HepG2 (cell line): ENCODE results near the gene CCNYL1. TPM values are rescaled to one million over a fixed set of nuclear protein-coding genes. Genes with fewer than 3 reads are reported as not detected.

Source experiments
- ATAC-seq: fragments of 200-7000 bp; cut with Tn5 transposase; 3 replicates; pipeline ENCODE4 v1.9.1; 2020; ENCODE audit warnings: mild to moderate bottlenecking, moderate library complexity
- BruUV-seq: library from RNA; stranded (reverse); fragments of 400-500 nt; replicated peaks from 2 replicates; lab custom pipeline; 2021; lab: Mats Ljungman, UMichigan
- CTCF ChIA-PET: fragments of 300-600 bp; formaldehyde crosslinking; extraction: SDS; loops from one replicate; lab custom pipeline; 2021; ENCODE audit warnings: low total read pairs, inconsistent platforms, low intra/inter-chr PET ratio; lab: Yijun Ruan, JAX
- POLR2A ChIA-PET: fragments of 350-600 bp; sonication (Branson Sonifier 250); formaldehyde crosslinking; loops from one replicate; lab custom pipeline; 2020; ENCODE audit warnings: antibody characterized with exemption, inconsistent platforms; lab: Yijun Ruan, JAX
- DNase-seq: peaks from one replicate; pipeline ENCODE4 v3.0.0-alpha.2; 2015; ENCODE audit warnings: low spot score
- FAIRE-seq: peaks from 3 replicates; lab custom pipeline; 2011; peaks lifted over from hg19 to GRCh38; lab: Jason Lieb, UNC
- H2AFZ ChIP-seq: one replicate; pipeline ENCODE4 v1.6.1; 2011; ENCODE audit warnings: low read length, inconsistent platforms
- H3K27ac ChIP-seq: fragments of 300-600 bp; 3 replicates; pipeline ENCODE4 v1.8.0; 2011; ENCODE audit warnings: mixed run types, mild to moderate bottlenecking, mixed read lengths, low read length, inconsistent platforms; ENCODE audit not compliant: insufficient read depth; ENCODE audit errors: extremely low read length
- H3K27me3 ChIP-seq, 2 experiments: fragments of 200-600 bp in 1 of 2; 2 replicates in 1 of 2; 3 replicates in 1 of 2; pipeline versions ENCODE4 v1.6.0 to v1.8.0; 2011; ENCODE audit warnings: low read length in 2 of 2, mild to moderate bottlenecking in 2 of 2, moderate library complexity in 2 of 2, inconsistent platforms in 1 of 2; ENCODE audit not compliant: insufficient read depth in 2 of 2, control insufficient read depth in 1 of 2
- H3K36me3 ChIP-seq, 2 experiments: fragments of 200-600 bp in 1 of 2; replicated peaks in 1 of 2; 2 replicates in 1 of 2; 3 replicates in 1 of 2; pipeline versions ENCODE4 v1.5.1 to v1.8.0; 2011; ENCODE audit warnings: low read length in 2 of 2, inconsistent platforms in 1 of 2; ENCODE audit not compliant: insufficient read depth in 2 of 2, control insufficient read depth in 1 of 2
- H3K4me1 ChIP-seq: 2 replicates; pipeline ENCODE4 v1.5.1; 2012; ENCODE audit warnings: low read length, inconsistent platforms; ENCODE audit not compliant: insufficient read depth
- H3K4me2 ChIP-seq: 2 replicates; pipeline ENCODE4 v1.6.0; 2011; ENCODE audit warnings: low read depth, low read length, inconsistent platforms
- H3K4me3 ChIP-seq, 3 experiments: fragments of 200-600 bp in 1 of 3; sonication (generic), shearing (Covaris generic) in 1 of 3; replicated peaks in 1 of 3; 2 replicates each; pipeline ENCODE4 v1.5.1; 2011 to 2016; ENCODE audit warnings: low read length in 3 of 3, inconsistent platforms in 2 of 3, low read depth in 2 of 3, mild to moderate bottlenecking in 2 of 3, control low read depth in 1 of 3, mixed read lengths in 1 of 3; ENCODE audit not compliant: insufficient read depth in 1 of 3
- H3K79me2 ChIP-seq: one replicate; pipeline ENCODE4 v1.6.1; 2011; ENCODE audit warnings: low read length, inconsistent platforms; ENCODE audit not compliant: insufficient read depth
- H3K9ac ChIP-seq: 2 replicates; pipeline ENCODE4 v1.6.0; 2011; ENCODE audit warnings: mild to moderate bottlenecking, low read depth, low read length, inconsistent platforms; ENCODE audit not compliant: insufficient read depth
- H3K9me3 ChIP-seq: 2 replicates; pipeline ENCODE4 v1.5.1; 2012; ENCODE audit warnings: mild to moderate bottlenecking, low read length
- H4K20me1 ChIP-seq: 2 replicates; pipeline ENCODE4 v1.6.0; 2011; ENCODE audit warnings: inconsistent platforms, mild to moderate bottlenecking, low read length, moderate library complexity; ENCODE audit not compliant: insufficient read depth
- E2F1 ChIP-seq: sonication (generic); formaldehyde crosslinking; IDR thresholded peaks from 2 replicates; pipeline ENCODE4 v1.5.0; 2020; ENCODE audit warnings: missing genetic modification reagents
- HNF1A ChIP-seq, 2 experiments: sonication (generic) in 1 of 2; formaldehyde crosslinking in 1 of 2; IDR thresholded peaks; 2 replicates each; pipeline versions ENCODE4 v1.4.0 to v1.6.1; 2016 to 2020; ENCODE audit warnings: borderline replicate concordance in 1 of 2, low read depth in 1 of 2, mild to moderate bottlenecking in 1 of 2, missing genetic modification reagents in 1 of 2
- KLF11 ChIP-seq: IDR thresholded peaks from 2 replicates; pipeline ENCODE4 v1.6.1; 2016; ENCODE audit warnings: missing compliant biosample characterization
- MXD4 ChIP-seq: IDR thresholded peaks from 2 replicates; pipeline ENCODE4 v1.6.1; 2016; ENCODE audit warnings: mild to moderate bottlenecking, missing biosample characterization, missing genetic modification reagents
- NR2F6 ChIP-seq, 2 experiments: IDR thresholded peaks; 2 replicates each; pipeline ENCODE4 v1.6.1; 2016; ENCODE audit warnings: antibody characterized with exemption in 1 of 2, mild to moderate bottlenecking in 1 of 2
- PAX8 ChIP-seq: sonication (generic); formaldehyde crosslinking; IDR thresholded peaks from 2 replicates; pipeline ENCODE4 v1.8.0; 2022; ENCODE audit warnings: mild to moderate bottlenecking, missing genetic modification reagents, borderline replicate concordance
- TBL1XR1 ChIP-seq: fragments of 150-350 bp; IDR thresholded peaks from 2 replicates; pipeline ENCODE4 v1.6.1; 2014; ENCODE audit warnings: borderline replicate concordance, low read length; ENCODE audit not compliant: partially characterized antibody
- ZBTB46 ChIP-seq: sonication (generic); formaldehyde crosslinking; IDR thresholded peaks from 2 replicates; pipeline ENCODE4 v1.4.0; 2020; ENCODE audit warnings: mild to moderate bottlenecking, missing genetic modification reagents, borderline replicate concordance
- ZBTB7A ChIP-seq: sonication (generic); formaldehyde crosslinking; IDR thresholded peaks from 2 replicates; pipeline ENCODE4 v1.8.0; 2022; ENCODE audit warnings: mild to moderate bottlenecking, missing genetic modification reagents
- ZNF281 ChIP-seq: sonication (generic); formaldehyde crosslinking; IDR thresholded peaks from 2 replicates; pipeline ENCODE4 v1.4.0; 2020; ENCODE audit warnings: missing genetic modification reagents, borderline replicate concordance
- ZNF546 ChIP-seq: sonication (generic); formaldehyde crosslinking; conservative IDR thresholded peaks from 2 replicates; pipeline ENCODE4 v1.8.1; 2023; ENCODE audit warnings: mild to moderate bottlenecking, missing genetic modification reagents
- ZNF558 ChIP-seq: sonication (generic); formaldehyde crosslinking; IDR thresholded peaks from 2 replicates; pipeline ENCODE4 v1.9.0; 2022; ENCODE audit warnings: mild to moderate bottlenecking, missing genetic modification reagents, borderline replicate concordance
- WGBS: methylation state at CpG from one replicate; pipeline ENCODE4 v1.1.6; 2017; ENCODE audit warnings: low lambda C conversion rate; 5-methylcytosine and 5-hydroxymethylcytosine counted together
- in situ Hi-C: cut with HindIII; loops from 2 replicates; pipeline ENCODE4 v1.10.0; 2017; ENCODE audit warnings: low pct_unique_long_range_greater_than_20kb; ENCODE audit not compliant: extremely low pct_ligation_motif_present
- intact Hi-C: fragments of 100-400 bp; cut with micrococcal nuclease; formaldehyde crosslinking; loops from one replicate; pipeline ENCODE4 v1.10.0; 2022; ENCODE audit not compliant: unreplicated experiment
- polyA plus RNA-seq, 8 experiments: library from polyadenylated mRNA; depleted of rRNA in 3 of 8; stranded (reverse) in 7 of 8; unstranded in 1 of 8; fragments of >200 nt; fragmentation: Illumina TruSeq in 4 of 8; extraction: Trizol in 4 of 8; gene quantifications; 2 replicates each; pipeline versions ENCODE4 v1.2.1 to v1.2.3, GENCODE V29; 2011 to 2016; ENCODE audit warnings: low read depth in 4 of 8, missing spikeins in 1 of 8, mixed read lengths in 1 of 8; ENCODE audit not compliant: insufficient read depth in 1 of 8
- total RNA-seq, 5 experiments: library from RNA; depleted of rRNA; stranded (reverse); fragments of >200 nt; fragmentation: Illumina TruSeq; extraction: Trizol; gene quantifications; 2 replicates each; pipeline ENCODE4 v1.2.3, GENCODE V29; 2016; ENCODE audit warnings: low read depth in 1 of 5

Gene CCNYL1
- total and polyA plus RNA-seq, 2 of the 13 experiments (the other 11 are each of a cell fraction or from before 2014, with no cell fraction given): 12.5 to 16.2 TPM

- TF ChIP-seq NR2F6 (IDR thresholded peaks at IDR 0.05): no peak
- no peak for TF ChIP-seq NR2F6 (CRISPR knock-in tag; IDR thresholded peaks at IDR 0.05)
- no peak for TF ChIP-seq ZNF281 (CRISPR knock-in tag)
- TF ChIP-seq MXD4 (CRISPR knock-in tag): no peak
- TF ChIP-seq ZBTB7A (CRISPR knock-in tag): no peak
- TF ChIP-seq, all 625 proteins: peak for 0
These were observed 32.1 kb downstream of the CCNYL1 start (continued) for GRCh38 chr2:207743514-207743913.

GRCh38 chr2:207744050-207744449 lies 32.6 kb downstream of the CCNYL1 start:
- WGBS: 91% methylated on average over 2 of the region's 2 CpGs
- no peak overlapping the region for H3K4me3 ChIP-seq
- ChIA-PET POLR2A (interaction anchor here (3.0 kb wide), 1 partner anchor 32 kb away, joined by 15 read pairs; the partner anchor contains the start of gene CCNYL1), CTCF (no interaction called here)
- no peaks in the 10 kb centered on the region for H3K9me3 ChIP-seq
- no TSS peak for BruUV-seq
- ATAC-seq (no peak), FAIRE-seq (no peak), DNase-seq (no peak)
- H4K20me1 ChIP-seq: no peaks in the 10 kb centered on the region
- H3K27ac ChIP-seq: no peak overlapping the region
- no peaks in the 10 kb centered on the region for H3K27me3 ChIP-seq
- intact Hi-C loops: no loop called here
- H3K36me3 ChIP-seq: peaks cover 8 to 15% of the 10 kb centered on the region in 2 experiments
- no peak overlapping the region for H3K9ac ChIP-seq
- H2AFZ ChIP-seq: no peak overlapping the region
- H3K4me2 ChIP-seq: no peak overlapping the region
- H3K4me1 ChIP-seq: peaks cover 43% of the 10 kb centered on the region
- in situ Hi-C loops: no loop called here
- no peaks in the 10 kb centered on the region for H3K79me2 ChIP-seq
- TF ChIP-seq HNF1A (IDR thresholded peaks at IDR 0.05; ENCODE audit: low read depth) (no peak), HNF1A (CRISPR knock-in tag; IDR thresholded peaks at IDR 0.05; ENCODE audit: borderline replicate concordance) (no peak), ZNF546 (CRISPR knock-in tag) (no peak), ZBTB46 (CRISPR knock-in tag) (no peak), KLF11 (CRISPR knock-in tag) (no peak), TBL1XR1 (no peak), PAX8 (CRISPR knock-in tag) (no peak), ZNF558 (CRISPR knock-in tag) (no peak), E2F1 (no peak)
